K562 (cell line): ENCODE measurements around the gene UNC45A. TPM values are rescaled to one million over a fixed set of nuclear protein-coding genes. Genes with fewer than 3 reads are reported as not detected.
A peak's percentile ranks its signal among the peaks of the same experiment; 100 is the strongest.

Source experiments
- ARID3A ChIP-seq: IDR thresholded peaks from 2 replicates; pipeline ENCODE4 v1.6.1; 2012; ENCODE audit warnings: low read depth, low read length, improper control_type of control experiment, borderline replicate concordance
- ARID4B ChIP-seq: sonication (generic); formaldehyde crosslinking; IDR thresholded peaks from 2 replicates; pipeline ENCODE4 v1.8.0; 2022; ENCODE audit warnings: mild to moderate bottlenecking, missing genetic modification reagents
- BCOR ChIP-seq: fragments of 450-650 bp; IDR thresholded peaks from 2 replicates; pipeline ENCODE4 v1.6.1; 2016
- BDP1 ChIP-seq: IDR thresholded peaks from 3 replicates; pipeline ENCODE4 v1.6.1; 2011; ENCODE audit not compliant: insufficient read length, insufficient read depth
- CC2D1A ChIP-seq: fragments of 450-650 bp; IDR thresholded peaks from 2 replicates; pipeline ENCODE4 v1.6.1; 2017; ENCODE audit warnings: mild to moderate bottlenecking
- CREM ChIP-seq: IDR thresholded peaks from 2 replicates; pipeline ENCODE4 v1.6.1; 2014; ENCODE audit warnings: antibody characterized with exemption, low read depth
- E2F1 ChIP-seq: sonication (generic); formaldehyde crosslinking; IDR thresholded peaks from 2 replicates; pipeline ENCODE4 v1.8.1; 2023; ENCODE audit warnings: mild to moderate bottlenecking, missing genetic modification reagents, moderate library complexity
- E4F1 ChIP-seq: fragments of 250-450 bp; sonication (Bioruptor Pico); IDR thresholded peaks from 2 replicates; pipeline ENCODE4 v1.5.0; 2021; ENCODE audit warnings: mild to moderate bottlenecking, borderline replicate concordance
- HNRNPUL1 ChIP-seq: fragments of 200-400 bp; formaldehyde crosslinking; IDR thresholded peaks from 2 replicates; pipeline ENCODE4 v1.6.1; 2017; ENCODE audit warnings: low read length
- MED1 ChIP-seq: sonication (generic); formaldehyde crosslinking; IDR thresholded peaks from 2 replicates; pipeline ENCODE4 v1.8.1; 2023; ENCODE audit warnings: missing genetic modification reagents, borderline replicate concordance
- MTA3 ChIP-seq: fragments of 450-650 bp; formaldehyde crosslinking; IDR thresholded peaks from 2 replicates; pipeline ENCODE4 v1.6.1; 2017; ENCODE audit warnings: mild to moderate bottlenecking, borderline replicate concordance
- NUFIP1 ChIP-seq: fragments of 450-650 bp; IDR thresholded peaks from 2 replicates; pipeline ENCODE4 v1.6.1; 2018; ENCODE audit not compliant: partially characterized antibody
- POLR3G ChIP-seq: IDR thresholded peaks from 2 replicates; pipeline ENCODE4 v1.6.1; 2011; ENCODE audit not compliant: insufficient read length, insufficient replicate concordance; ENCODE audit errors: extremely low read depth
- RCOR1 ChIP-seq, 2 experiments: IDR thresholded peaks; 2 replicates each; pipeline ENCODE4 v1.6.1; 2012; ENCODE audit warnings: low read depth in 2 of 2, low read length in 2 of 2, borderline replicate concordance in 1 of 2, improper control_type of control experiment in 1 of 2
- SIX5 ChIP-seq, 2 experiments: IDR thresholded peaks; 2 replicates each; pipeline ENCODE4 v1.6.1; 2011; ENCODE audit warnings: low read length in 2 of 2, borderline replicate concordance in 1 of 2, low read depth in 1 of 2, mild to moderate bottlenecking in 1 of 2, moderate library complexity in 1 of 2; ENCODE audit not compliant: insufficient read depth in 1 of 2
- SMARCA4 ChIP-seq: fragments of 450-650 bp; IDR thresholded peaks from 2 replicates; pipeline ENCODE4 v1.6.1; 2016
- TEAD2 ChIP-seq: fragments of 450-650 bp; IDR thresholded peaks from 2 replicates; pipeline ENCODE4 v1.6.1; 2016; ENCODE audit warnings: missing genetic modification characterization, control low read depth, missing compliant biosample characterization
- ZBED1 ChIP-seq: IDR thresholded peaks from 2 replicates; pipeline ENCODE4 v1.6.1; 2014
- polyA plus RNA-seq, 8 experiments: library from polyadenylated mRNA; depleted of rRNA in 4 of 8; stranded (reverse) in 5 of 8; unstranded in 3 of 8; fragments of >200 nt; fragmentation: Nextera tagmentation in 2 of 8; fragmentation: Illumina TruSeq in 1 of 8; extraction: Ambion mirVana in 2 of 8; extraction: Trizol in 1 of 8; gene quantifications; 2 replicates each; pipeline versions ENCODE4 v1.2.1 to v1.2.3, GENCODE V29; 2011 to 2014; ENCODE audit warnings: inconsistent platforms in 1 of 8, missing spikeins in 1 of 8
- total RNA-seq, 7 experiments: library from RNA; depleted of rRNA in 6 of 7; stranded (reverse); fragments of >200 nt in 6 of 7; fragmentation: Illumina TruSeq in 2 of 7; extraction: Trizol in 2 of 7; gene quantifications; 2 replicates each; pipeline versions ENCODE4 v1.2.1 to v1.2.3, GENCODE V29; 2011 to 2021; ENCODE audit warnings: low replicate concordance in 1 of 7

The UNC45A gene
- total and polyA plus RNA-seq, 9 of the 15 experiments (the other 6 are each of a cell fraction or from before 2014, with no cell fraction given), result 22.4 to 79.3 (median 43.7) TPM

- TF ChIP-seq MED1, result no peak
- no peak for TF ChIP-seq HNRNPUL1
- peak; percentile 55; the same call in 1 of the 2 replicates for TF ChIP-seq BCOR
- TF ChIP-seq ARID3A, result no peak
- TF ChIP-seq CREM, result peak; percentile 88
- no peak for TF ChIP-seq SMARCA4
- TF ChIP-seq POLR3G, result no peak
- peak; percentile 81; the same call in 1 of the 2 replicates for TF ChIP-seq MTA3
- TF ChIP-seq ARID4B (CRISPR knock-in tag), result peak; percentile 93
- TF ChIP-seq NUFIP1, result no peak
- no peak for TF ChIP-seq TEAD2 (tag)
- TF ChIP-seq RCOR1 (IDR thresholded peaks at IDR 0.05; ENCODE audit: borderline replicate concordance in 1 of 2, low read depth in 2 of 2, low read length in 2 of 2), result peak in 1 of 2 experiments; percentile 80; a peak in 3 of 4 replicates
- no peak for TF ChIP-seq BDP1
- no peak for TF ChIP-seq E4F1 (CRISPR knock-in tag)
- no peak; the same call in none of the 2 replicates for TF ChIP-seq E2F1 (CRISPR knock-in tag)
- no peak for TF ChIP-seq SIX5 (IDR thresholded peaks at IDR 0.05; ENCODE audit: borderline replicate concordance in 1 of 2, insufficient read depth in 1 of 2, low read depth in 1 of 2, low read length in 2 of 2)
- 0 out of 2 replicates have a peak, but pooled peaks have one; percentile 16 for TF ChIP-seq CC2D1A
- TF ChIP-seq ZBED1, result peak; percentile 48; the same call in 1 of the 2 replicates
Measured at GRCh38 chr15:90931828-90932659, 3.0 kb upstream of the UNC45A start, which contains the start of gene HDDC3 (continued).
